GM19240 (cell line): ENCODE data around the gene DAPK1.

Experiments
- DNase-seq: peaks from one replicate; pipeline ENCODE4 v3.0.0; 2011; ENCODE audit warnings: low spot score; ENCODE audit not compliant: insufficient read length

Gene DAPK1

DNA sequence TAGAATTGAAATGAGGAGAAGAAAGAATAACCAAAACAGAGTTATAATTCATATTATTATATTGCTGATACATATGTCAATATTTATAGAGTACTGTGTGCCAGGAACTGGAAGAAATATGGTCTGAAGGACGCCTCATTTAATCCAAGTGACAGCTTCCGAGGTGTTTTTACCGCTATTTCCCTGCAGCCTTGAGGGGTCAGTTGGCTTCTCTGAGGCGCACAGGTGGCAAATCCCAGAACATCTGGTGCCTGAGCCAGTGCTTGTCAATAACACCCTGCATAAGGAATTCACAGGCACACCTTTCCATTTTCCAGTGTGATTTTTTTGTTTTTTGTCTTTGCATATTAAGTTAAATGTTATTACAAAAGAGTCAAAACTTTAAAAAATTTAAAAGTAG is 185.0 kb downstream of the DAPK1 start:
- DNase-seq, result no peak

DNA sequence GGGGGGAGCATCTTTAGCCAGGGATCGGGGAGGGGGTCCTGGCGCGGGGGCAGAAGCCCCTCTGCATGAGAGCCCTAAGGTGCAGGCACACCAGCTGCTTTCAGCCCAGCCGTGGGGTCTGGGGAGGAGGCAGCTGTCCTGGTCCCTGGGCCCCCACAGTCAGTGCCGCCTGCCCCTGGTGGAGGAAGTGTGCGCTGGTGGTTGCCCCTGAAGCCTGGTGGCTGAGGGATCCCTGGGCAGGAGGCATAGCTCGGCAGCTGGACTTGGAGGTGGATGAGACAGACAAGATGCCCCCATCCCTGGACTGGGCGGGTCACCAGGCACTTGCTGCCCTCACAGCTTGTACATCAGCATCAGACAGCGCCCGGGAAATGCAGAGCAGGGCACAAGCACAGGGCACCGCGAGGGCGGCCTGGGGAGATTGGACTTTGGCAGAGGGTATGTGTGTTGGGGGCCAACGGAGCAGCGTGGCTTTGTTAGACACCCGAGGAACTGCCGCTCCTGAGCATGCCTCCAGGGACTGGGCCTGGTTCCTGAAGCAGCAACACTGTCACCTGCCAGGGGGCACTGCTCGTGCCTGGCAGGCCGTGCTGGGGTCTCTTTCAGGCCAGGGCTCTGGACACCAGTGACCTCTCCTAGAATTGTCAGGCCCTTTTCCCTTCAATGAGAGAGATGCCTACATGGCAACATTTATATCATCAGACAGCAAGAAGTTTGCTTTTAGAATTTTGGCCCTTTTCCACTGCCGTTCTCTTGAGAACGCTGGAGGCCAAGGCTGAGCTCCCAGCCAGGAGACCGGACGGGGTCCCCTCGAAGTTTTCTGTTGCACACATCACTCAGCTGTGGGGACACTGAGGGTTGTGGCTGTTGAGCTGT is 186.3 kb downstream of the DAPK1 start:
- DNase-seq, result no peak

DNA sequence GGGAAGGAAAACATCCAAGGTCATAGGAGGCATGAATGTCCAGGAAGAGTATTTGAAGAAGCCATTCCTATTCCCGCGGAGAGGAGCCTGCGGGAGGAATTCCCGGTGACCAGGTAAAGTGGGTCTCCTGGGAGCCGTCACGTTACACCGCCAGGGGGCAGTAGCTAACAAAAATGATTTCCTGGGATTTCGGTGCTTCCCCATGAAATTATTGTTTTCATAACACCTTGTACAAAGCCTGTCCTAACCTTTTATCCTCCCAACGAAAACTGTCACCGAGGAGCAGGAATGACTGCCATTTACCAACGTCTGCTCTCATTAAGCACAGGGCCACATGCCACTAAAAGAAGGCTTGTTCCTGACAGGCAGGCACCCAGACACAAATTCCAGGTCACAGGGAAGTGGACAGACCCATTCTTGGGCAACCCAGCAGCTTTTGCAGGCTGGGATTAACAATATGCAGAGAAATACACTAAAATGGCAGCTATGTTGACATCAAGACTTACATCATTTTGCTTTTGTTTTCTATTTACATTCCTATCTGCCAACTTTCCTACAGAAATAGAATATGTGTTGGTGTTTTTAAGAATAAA is 187.1 kb downstream of the DAPK1 start:
- no peak for DNase-seq

DNA sequence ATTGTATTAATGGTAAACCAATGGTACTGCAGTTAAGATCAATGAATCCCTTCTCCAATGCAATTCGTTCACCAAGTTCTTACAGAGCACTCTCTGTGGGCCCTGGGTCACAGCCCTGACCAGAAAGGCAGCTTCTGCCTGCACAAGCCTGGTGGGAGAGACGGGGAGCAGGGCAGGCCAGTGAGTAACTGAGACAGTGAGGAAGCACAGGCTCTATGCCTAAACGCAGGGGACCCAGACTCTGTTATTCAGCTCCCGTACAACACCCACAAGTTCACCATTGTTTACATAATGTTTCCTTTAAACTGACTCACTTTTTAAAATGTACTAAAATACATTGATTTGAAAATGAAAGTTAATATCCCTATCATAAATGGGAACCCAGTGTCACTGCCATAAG is 187.8 kb downstream of the DAPK1 start:
- no peak for DNase-seq

DNA sequence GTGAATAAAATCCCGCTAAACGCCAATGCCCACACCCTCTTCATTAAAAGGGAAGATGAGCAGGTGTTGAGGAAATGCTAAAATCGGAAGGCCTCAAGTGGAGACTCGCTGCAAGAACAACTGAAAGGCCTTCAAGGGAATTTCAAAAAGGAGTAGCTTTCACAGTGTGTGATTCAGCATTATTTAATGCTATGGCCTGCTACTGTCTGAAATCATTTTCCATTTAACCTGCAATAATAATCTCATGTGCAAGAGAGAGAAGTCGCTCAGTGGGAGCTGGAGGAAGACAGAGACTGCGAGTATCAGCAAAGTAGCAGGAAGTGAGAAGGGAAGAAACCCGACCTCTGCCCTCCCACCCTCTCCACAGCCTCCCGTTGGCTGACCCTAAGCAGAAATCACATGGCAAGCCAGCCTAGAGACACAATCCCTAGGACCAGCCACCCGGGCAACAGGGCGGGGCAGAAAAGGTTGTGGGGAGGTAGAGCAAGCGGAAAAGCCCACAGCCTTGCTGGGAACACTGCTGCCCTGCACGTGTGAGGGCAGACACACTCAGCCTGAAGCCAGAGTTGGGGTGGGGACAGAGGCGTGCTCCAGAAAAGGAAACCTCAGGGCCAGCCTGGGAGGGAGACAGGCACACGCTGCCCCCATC is 188.3 kb downstream of the DAPK1 start:
- DNase-seq, result no peak

DNA sequence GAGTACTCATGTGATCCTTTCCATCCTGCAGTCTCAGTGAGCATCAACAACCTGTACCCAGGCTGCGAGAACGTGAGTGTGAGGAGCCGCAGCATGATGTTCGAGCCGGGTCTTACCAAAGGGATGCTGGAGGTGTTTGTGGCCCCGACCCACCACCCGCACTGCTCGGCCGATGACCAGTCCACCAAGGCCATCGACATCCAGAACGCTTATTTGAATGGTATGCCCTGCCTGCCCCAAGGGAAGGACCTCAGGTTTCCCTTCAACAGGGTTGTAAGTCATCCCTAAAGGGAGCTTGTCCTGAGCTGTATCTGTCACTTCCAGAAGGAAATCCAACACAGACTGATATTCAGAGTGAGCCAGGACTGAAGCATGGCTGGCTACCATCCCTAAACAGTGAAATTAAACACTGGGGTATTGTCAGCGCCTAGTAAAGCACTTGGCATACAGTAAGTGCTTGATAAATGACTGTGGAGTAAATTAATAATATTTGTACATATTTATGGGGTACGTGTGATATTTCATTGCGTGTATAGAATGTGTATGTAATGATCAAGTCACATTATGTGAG is 188.9 kb downstream of the DAPK1 start:
- DNase-seq, result no peak

DNA sequence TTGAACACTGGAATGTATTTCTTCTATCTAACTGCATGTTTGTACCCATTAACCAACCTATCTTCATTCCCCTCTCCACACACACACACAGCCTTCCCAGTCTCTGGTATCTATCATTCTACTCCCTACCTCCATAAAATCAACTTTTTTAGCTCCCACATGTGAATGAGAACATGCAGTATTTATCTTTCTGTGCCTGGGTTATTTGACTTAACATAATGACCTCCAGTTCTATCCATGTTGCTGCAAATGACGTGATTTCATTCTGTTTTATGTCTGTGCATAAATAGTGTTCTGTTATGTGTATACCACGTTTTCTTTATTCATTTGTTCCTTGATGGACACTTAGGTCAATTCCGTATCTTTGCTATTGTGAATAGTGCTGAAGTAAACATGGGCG is 189.5 kb downstream of the DAPK1 start:
- no peak for DNase-seq

DNA sequence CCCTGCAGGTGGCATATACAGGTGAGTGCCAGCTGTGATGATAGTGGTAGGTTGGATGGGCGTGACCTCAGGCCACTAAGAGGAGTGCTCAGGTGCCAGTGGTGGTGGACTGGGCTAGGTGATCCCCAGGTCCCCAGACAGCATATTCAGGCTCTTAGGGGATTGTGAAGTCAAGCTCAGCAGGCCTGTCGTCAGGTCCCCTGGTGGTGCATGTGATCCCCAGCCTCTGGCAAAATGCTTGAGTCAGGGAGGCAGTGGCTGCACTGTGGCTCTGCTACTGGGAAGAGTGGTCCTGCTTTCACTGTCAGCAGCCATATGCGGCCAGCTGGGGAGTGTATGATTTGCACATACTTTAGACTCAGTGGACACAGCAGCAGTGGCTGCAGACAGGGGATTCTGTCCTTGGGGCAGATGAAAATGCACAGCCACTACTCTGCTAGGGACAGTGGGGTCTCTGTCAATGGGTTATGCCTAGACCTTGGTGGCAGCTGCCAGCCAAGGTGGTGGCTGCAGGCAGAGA is 196.6 kb downstream of the DAPK1 start:
- no peak for DNase-seq

DNA sequence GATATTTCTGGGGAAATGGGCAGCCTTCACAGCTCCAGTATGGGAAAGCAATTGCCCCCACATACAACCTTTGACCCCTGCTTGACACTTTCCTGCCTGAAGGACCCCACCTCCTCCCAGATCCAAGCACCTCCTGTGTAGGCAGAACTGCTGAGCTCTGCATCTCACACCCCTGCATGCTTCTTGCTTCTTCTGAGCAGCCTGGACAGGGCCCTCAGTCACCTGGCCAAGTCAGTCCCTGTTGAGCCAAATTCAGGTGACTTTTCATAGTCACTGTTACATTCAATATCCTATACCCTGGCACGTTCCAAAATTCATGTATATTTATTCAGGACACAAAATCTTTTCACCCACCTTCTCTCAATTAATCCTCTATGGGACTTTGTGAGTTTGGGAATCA is 197.9 kb downstream of the DAPK1 start:
- DNase-seq, result no peak

DNA sequence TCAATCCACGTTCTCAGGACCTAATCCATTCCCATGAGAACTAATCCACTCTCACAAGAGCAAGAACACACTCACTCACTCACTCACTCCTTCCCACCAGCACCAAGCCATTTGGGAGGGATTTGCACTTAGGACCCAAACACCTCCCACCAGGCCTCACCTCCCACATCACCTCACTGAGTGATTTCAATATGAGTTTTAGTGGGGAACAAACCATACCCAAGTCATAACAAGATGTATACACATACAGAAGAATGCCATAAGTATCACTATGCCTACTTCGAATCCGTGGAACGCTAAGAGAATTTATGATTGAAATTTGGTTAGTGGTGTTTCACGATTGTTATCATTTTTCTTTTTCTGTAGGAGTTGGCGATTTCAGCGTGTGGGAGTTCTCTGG is 199.0 kb downstream of the DAPK1 start:
- no peak for DNase-seq

DNA sequence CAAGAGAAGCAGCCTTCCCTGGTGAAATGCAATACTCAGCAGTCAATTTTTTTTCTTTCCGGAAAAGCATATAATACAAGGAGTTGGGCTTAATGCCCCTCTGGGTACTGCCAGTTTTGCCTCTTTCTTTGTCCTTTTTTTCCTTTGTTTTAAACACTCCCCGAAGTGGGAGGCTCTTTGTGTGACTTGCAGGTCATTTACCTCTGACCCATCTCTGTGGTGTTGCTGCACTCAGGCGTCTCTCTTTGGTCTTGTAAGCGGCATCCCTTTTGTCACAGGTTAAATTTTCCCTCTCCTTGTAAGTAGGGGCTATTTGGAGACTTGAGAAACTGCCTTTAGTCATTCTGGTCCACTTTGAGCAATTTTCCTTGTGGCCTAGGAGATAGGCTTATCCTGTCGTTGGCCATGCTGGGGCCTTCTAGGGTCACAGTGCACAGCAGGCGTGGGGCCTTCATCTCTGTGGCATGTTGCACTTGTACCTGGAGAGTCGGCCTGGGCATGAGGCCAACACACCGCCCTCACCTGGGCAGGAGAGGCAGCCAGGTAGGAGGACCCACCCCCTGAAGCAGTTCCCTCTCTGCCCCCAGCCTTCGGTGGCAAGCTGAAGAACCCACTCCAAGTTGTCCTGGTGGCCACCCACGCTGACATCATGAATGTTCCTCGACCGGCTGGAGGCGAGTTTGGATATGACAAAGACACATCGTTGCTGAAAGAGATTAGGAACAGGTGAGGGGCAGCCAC is 200.6 kb downstream of the DAPK1 start:
- no peak for DNase-seq

DNA sequence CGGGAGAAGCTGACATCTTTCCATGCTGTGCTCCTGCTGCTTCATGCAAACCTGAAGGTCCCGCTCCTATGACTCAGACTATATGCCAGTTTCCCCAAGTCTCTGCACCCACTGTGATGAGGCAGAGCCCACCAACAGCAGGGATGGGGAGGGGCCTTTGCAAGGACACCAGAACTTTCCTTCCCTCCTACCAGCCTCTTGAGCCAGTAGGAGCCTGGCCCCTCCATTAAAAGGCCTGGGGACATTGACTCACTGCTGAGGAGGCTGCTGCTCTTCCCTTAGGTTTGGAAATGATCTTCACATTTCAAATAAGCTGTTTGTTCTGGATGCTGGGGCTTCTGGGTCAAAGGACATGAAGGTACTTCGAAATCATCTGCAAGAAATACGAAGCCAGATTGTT is 202.2 kb downstream of the DAPK1 start:
- DNase-seq, result no peak

DNA sequence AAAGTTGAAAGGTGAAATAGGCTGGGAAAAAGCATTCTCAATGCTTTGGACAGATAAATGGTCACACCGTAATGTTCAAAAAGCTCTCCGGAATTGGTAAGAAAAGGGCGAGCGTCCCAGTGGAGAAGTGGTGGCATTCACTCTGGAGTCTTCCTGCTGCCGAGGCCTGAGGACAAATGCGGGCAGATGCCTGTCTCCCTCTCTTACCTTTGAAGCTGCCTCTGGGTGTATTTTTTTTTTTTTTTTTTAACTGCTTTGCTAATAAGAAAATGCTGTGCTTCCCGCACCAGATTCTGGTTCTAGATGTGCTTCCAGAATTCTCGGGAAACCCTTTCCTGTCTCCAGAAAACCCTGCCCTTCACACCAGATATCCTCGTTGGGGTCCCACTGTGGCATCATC is 203.8 kb downstream of the DAPK1 start:
- no peak for DNase-seq

DNA sequence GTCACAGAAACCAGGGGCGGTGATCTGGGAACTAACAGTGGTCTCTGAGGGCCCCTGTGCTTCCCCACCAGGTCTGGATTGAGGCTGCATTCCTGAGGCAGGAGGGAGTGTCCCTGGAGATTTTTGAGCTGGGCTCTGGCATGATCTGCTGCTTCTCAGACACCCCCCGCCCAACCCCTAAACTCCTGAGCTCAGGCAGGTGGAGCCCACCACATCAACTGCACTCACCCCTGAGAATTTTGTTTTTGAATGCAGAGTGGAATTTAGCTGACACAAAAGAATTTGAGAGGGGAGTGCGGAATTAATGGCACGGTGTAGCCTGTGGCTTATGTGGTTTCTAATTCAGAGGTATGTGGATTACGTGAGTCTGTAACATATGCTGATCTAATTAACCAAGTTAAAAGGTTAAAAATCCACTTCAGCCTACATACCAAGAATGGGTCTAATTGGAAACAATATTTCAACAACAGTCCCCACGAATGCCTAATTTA is 204.3 kb downstream of the DAPK1 start:
- DNase-seq, result no peak

DNA sequence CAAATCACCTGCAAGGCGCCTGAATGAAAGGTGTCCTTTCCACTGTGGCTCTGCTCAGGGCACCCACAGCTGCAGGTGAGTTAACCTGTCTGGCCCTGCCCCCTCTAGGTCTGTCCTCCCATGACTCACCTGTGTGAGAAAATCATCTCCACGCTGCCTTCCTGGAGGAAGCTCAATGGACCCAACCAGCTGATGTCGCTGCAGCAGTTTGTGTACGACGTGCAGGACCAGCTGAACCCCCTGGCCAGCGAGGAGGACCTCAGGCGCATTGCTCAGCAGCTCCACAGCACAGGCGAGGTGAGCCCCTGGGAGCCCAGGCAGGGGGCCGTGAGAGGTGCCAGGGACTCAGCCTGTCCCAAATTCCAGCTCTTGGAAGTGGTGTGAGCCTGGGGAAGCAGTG is 205.3 kb downstream of the DAPK1 start:
- no peak for DNase-seq

DNA sequence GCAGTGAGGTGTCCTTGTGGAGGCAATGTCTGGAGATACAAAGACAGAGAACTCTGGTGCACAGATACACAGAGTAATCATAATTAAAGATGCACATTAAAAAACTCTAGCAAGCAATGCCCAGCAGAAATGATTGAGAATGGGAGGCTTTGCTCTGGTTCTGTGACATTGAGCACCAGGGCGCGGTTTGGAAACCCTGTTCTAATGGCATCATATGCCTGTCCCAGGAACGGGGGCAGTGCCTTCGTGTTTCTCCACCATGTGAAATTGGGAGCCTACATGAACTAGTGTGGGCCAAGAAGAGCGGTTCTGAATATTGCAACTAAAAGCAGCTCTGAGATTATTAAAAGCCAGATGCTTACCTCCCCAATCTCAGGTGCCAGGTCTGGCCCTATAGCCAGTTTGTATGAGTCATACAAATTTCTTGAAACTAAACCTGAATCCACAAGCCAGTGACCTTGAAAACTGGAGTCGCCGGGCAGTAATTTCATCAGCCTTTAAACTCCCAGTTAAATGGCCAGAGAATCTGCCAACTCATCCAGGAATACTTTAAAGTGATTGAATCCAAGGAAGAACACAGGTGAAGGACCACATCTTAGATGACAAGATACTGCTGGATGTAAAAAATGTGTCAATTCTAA is 206.1 kb downstream of the DAPK1 start:
- DNase-seq, result no peak

DNA sequence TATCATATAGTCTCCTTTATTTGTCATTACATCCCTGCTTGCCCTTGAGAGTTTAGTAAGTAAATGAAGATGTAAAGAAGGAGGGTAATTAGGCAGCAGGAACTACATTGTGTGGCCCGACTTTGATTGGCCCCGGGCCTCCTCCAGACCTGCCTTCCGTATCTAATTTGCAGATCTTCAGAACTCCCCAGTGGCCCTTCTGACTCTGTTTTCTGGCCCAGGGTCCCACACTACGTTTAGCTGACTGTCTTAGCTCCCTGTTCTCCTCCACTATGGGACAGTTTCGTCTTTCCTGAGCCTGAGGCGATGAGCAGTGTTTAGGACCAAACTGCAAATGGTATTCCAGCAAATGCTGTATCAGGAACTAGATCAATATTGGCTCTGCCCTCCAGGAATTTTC is 206.7 kb downstream of the DAPK1 start:
- no peak for DNase-seq

DNA sequence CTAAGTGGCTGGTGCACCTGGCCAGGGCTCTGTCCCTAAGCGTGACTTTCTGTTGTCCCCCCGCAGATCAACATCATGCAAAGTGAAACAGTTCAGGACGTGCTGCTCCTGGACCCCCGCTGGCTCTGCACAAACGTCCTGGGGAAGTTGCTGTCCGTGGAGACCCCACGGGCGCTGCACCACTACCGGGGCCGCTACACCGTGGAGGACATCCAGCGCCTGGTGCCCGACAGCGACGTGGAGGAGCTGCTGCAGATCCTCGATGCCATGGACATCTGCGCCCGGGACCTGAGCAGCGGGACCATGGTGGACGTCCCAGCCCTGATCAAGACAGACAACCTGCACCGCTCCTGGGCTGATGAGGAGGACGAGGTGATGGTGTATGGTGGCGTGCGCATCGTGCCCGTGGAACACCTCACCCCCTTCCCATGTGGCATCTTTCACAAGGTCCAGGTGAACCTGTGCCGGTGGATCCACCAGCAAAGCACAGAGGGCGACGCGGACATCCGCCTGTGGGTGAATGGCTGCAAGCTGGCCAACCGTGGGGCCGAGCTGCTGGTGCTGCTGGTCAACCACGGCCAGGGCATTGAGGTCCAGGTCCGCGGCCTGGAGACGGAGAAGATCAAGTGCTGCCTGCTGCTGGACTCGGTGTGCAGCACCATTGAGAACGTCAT is 208.5 kb downstream of the DAPK1 start:
- DNase-seq, result no peak

DNA sequence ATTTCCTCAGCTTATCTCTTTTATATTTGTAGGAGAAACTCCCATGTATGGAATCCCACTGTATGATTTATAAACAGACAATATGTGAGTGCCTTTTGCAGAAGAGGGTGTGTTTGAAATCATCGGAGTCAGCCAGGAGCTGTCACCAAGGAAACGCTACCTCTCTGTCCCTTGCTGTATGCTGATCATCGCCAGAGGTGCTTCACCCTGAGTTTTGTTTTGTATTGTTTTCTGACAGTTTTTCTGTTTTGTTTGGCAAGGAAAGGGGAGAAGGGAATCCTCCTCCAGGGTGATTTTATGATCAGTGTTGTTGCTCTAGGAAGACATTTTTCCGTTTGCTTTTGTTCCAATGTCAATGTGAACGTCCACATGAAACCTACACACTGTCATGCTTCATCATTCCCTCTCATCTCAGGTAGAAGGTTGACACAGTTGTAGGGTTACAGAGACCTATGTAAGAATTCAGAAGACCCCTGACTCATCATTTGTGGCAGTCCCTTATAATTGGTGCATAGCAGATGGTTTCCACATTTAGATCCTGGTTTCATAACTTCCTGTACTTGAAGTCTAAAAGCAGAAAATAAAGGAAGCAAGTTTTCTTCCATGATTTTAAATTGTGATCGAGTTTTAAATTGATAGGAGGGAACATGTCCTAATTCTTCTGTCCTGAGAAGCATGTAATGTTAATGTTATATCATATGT is 210.3 kb downstream of the DAPK1 start:
- no peak for DNase-seq

DNA sequence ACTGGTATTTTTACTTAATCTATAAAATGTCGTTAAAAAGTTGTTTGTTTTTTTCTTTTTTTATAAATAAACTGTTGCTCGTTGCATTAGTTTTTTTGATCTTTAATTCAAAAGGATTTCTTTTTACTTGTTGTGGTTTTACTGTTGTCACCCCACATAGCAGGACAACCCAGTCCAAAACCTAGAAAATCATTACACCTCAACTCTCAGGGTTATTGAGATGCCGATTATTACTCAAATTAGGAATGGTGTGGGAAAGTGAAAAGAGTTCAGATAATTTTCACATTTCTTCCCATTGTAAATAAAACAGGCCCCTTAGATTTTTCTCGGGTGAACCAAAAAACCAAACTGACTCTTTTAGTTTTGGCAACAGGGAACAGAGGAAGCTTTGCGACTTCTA is 210.9 kb downstream of the DAPK1 start:
- no peak for DNase-seq
